ENCODE measurements around the gene PRR5L. TPM values are rescaled to one million over a fixed set of nuclear protein-coding genes. Genes with fewer than 3 reads are reported as not detected.

PRR5L gene
- polyA plus RNA-seq, 3 donors = 3.5 to 16.0 (median 7.4) TPM

DNA sequence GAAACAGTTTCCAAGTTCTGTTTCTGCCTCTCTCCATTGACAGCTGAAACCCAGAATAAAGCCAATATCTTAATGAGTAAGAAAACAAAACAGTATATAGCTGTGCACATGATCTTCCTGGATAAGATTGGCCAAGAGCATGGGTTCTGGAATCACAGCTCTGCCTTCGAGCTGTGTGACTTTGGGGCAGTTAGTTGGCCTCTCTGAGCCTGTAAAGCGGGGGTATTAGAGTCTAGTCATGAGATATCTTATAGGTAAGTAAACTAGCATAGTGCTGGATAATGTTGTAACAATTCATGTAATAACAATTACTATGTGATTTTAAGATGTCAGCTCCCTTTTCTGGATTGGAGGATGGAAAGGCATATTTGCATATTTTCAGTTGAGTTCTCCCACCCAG, 140.5 kb downstream of the PRR5L start:
- no peak overlapping the region for H3K4me2 ChIP-seq (replicated peaks; ENCODE audit: extremely low read depth, low read length, poor library complexity, severe bottlenecking)
- no peak overlapping the region for H3K27ac ChIP-seq (ENCODE audit: low read depth in 1 of 2, low read length in 2 of 2)
- H3K79me2 ChIP-seq (ENCODE audit: insufficient read depth, low read length) = no peaks in the 10 kb centered on the region
- TF ChIP-seq, protein P1, sequence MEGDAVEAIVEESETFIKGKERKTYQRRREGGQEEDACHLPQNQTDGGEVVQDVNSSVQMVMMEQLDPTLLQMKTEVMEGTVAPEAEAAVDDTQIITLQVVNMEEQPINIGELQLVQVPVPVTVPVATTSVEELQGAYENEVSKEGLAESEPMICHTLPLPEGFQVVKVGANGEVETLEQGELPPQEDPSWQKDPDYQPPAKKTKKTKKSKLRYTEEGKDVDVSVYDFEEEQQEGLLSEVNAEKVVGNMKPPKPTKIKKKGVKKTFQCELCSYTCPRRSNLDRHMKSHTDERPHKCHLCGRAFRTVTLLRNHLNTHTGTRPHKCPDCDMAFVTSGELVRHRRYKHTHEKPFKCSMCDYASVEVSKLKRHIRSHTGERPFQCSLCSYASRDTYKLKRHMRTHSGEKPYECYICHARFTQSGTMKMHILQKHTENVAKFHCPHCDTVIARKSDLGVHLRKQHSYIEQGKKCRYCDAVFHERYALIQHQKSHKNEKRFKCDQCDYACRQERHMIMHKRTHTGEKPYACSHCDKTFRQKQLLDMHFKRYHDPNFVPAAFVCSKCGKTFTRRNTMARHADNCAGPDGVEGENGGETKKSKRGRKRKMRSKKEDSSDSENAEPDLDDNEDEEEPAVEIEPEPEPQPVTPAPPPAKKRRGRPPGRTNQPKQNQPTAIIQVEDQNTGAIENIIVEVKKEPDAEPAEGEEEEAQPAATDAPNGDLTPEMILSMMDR (IDR thresholded peaks at IDR 0.05) = no peak
- Mint-ChIP-seq H3K36me3 (peaks cover 17 to 28% of the 10 kb centered on the region in 2 donors), H3K4me1 (peaks cover 12% of the 10 kb centered on the region), H3K9me3 (no peaks in the 10 kb centered on the region), H3K27ac (no peak overlapping the region), H3K4me3 (no peak overlapping the region), H3K27me3 (ENCODE audit: low read depth in 3 of 3) (peaks cover 0 to 4% (median 3%) of the 10 kb centered on the region in 3 donors)
- intact Hi-C loops (cut with micrococcal nuclease) = no loop called here
- H3K27me3 ChIP-seq (ENCODE audit: control insufficient read depth in 2 of 2, insufficient read depth in 2 of 2, low read length in 2 of 2) = no peaks in the 10 kb centered on the region
- H3K36me3 ChIP-seq (replicated peaks in 1 of 2; ENCODE audit: control insufficient read depth in 1 of 2, insufficient read depth in 2 of 2, low read length in 2 of 2) = no peaks in the 10 kb centered on the region
- no peak overlapping the region for H3K9ac ChIP-seq (ENCODE audit: insufficient read depth, low read length, poor library complexity, severe bottlenecking)
- H3K9me3 ChIP-seq (replicated peaks in 1 of 2; ENCODE audit: control insufficient read depth in 1 of 2, insufficient read depth in 1 of 2, low read length in 2 of 2) = no peaks in the 10 kb centered on the region
- no peak for DNase-seq
- no peak overlapping the region for H3K4me3 ChIP-seq (replicated peaks in 1 of 3; ENCODE audit: low read depth in 2 of 3, low read length in 3 of 3)
- H3K4me1 ChIP-seq (ENCODE audit: control insufficient read depth in 1 of 2, insufficient read depth in 2 of 2, low read length in 2 of 2) = no peaks in the 10 kb centered on the region
- 100% methylated on average over 1 of the region's 2 CpGs for WGBS (ENCODE audit: insufficient coverage)
- no peak overlapping the region for H2AFZ ChIP-seq (ENCODE audit: insufficient read depth, low read depth, low read length, poor library complexity, severe bottlenecking)
- no peaks in the 10 kb centered on the region for H4K20me1 ChIP-seq (ENCODE audit: insufficient read depth, low read length)

DNA sequence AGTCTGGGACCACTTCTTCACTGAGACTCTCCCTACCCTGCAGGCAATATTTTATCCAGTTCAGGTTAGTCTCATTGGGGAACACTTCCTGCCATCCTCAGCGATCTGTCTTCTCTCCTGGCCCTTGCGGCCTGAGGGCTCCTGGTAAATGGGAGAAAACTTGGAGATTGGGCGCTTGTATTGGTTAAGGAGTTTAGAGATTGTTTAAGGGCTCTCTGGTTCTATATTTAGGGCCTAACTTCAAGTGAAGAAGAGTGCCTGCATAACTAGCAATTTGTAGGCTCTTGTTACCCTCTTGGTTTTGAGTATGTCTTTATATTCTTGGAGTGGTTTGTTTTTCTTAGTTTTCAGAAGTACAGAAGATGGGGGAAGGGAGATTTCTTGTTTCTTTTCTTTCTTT, 141.3 kb downstream of the PRR5L start:
- Histone ChIP-seq H3K27me3 (ENCODE audit: control insufficient read depth in 2 of 2, insufficient read depth in 2 of 2, low read length in 2 of 2) (no peaks in the 10 kb centered on the region), H3K4me2 (replicated peaks; ENCODE audit: extremely low read depth, low read length, poor library complexity, severe bottlenecking) (no peak overlapping the region), H3K79me2 (ENCODE audit: insufficient read depth, low read length) (no peaks in the 10 kb centered on the region), H3K9ac (ENCODE audit: insufficient read depth, low read length, poor library complexity, severe bottlenecking) (no peak overlapping the region), H3K36me3 (replicated peaks in 1 of 2; ENCODE audit: control insufficient read depth in 1 of 2, insufficient read depth in 2 of 2, low read length in 2 of 2) (no peaks in the 10 kb centered on the region), H3K27ac (ENCODE audit: low read depth in 1 of 2, low read length in 2 of 2) (no peak overlapping the region), H3K4me1 (ENCODE audit: control insufficient read depth in 1 of 2, insufficient read depth in 2 of 2, low read length in 2 of 2) (no peaks in the 10 kb centered on the region), H3K4me3 (replicated peaks in 1 of 3; ENCODE audit: low read depth in 2 of 3, low read length in 3 of 3) (no peak overlapping the region), H2AFZ (ENCODE audit: insufficient read depth, low read depth, low read length, poor library complexity, severe bottlenecking) (no peak overlapping the region), H4K20me1 (ENCODE audit: insufficient read depth, low read length) (no peaks in the 10 kb centered on the region), H3K9me3 (replicated peaks in 1 of 2; ENCODE audit: control insufficient read depth in 1 of 2, insufficient read depth in 1 of 2, low read length in 2 of 2) (no peaks in the 10 kb centered on the region)
- Mint-ChIP-seq H3K9me3 (no peaks in the 10 kb centered on the region), H3K4me1 (peaks cover 6% of the 10 kb centered on the region), H3K36me3 (peaks cover 16 to 22% of the 10 kb centered on the region in 2 donors), H3K27me3 (ENCODE audit: low read depth in 3 of 3) (peaks cover 0 to 4% (median 3%) of the 10 kb centered on the region in 3 donors), H3K4me3 (no peak overlapping the region), H3K27ac (no peak overlapping the region)
- intact Hi-C loops (cut with micrococcal nuclease) = no loop called here
- TF ChIP-seq, protein P1 (IDR thresholded peaks at IDR 0.05) = no peak
- 100% methylated on average over 3 of the region's 3 CpGs for WGBS (ENCODE audit: insufficient coverage)
- DNase-seq = no peak

Measured in CD14-positive monocyte (primary cell).